HG03575 (cell line): ENCODE measurements around the gene RPL18.

Source experiments
- ATAC-seq: cut with Tn5 transposase; IDR thresholded peaks from one replicate; pipeline ENCODE4 v1.9.1; 2021; ENCODE audit not compliant: unreplicated experiment, insufficient number of reproducible peaks, low FRiP score; ENCODE audit errors: extremely low read depth

The RPL18 gene

DNA sequence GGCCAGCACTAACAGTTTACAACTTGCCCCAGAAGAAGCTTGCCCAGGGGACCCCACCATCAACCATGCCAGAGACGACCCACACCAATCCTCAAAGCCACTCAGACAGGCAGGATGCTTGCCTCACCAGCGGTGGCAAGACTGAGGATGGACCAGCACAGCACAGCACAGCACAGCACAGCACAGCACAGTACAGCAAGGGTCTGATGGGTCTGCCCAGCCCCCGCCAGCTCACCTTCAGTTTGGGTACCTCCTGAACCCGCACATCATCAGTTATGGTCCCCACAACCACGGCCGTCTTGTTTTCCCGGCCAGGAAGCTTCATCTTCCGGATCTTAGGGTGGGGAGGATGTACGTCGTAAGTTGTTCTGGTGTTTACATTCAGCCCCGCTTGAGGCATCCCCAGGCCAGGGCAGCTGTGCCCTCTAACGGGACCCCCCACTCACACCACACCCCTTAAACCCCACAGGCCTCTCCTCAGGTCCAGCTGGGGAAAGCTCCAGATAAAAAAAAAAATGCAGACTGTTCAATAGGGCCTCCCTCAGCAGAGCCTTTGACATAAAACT lies 2.4 kb downstream of the RPL18 start:
- ATAC-seq = no peak

DNA sequence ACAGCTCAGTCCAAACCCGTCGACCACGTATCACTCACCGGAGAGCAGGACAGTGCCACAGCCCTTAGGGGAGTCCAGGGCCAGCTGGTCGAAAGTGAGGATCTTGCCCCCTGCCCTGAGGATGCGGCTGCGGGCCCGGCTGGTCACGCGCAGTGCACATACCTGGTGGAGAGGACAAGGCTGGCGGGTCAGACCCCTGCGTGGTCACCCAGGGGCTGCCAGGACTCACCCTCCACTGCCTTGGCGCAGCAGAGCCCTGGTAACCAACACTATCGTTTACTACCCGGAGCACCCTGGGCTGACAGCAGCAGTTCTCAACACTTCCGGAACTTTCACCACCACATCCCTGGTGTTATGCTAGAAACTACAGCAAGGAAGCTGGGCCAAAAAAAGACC lies 2.9 kb downstream of the RPL18 start:
- ATAC-seq = no peak

DNA sequence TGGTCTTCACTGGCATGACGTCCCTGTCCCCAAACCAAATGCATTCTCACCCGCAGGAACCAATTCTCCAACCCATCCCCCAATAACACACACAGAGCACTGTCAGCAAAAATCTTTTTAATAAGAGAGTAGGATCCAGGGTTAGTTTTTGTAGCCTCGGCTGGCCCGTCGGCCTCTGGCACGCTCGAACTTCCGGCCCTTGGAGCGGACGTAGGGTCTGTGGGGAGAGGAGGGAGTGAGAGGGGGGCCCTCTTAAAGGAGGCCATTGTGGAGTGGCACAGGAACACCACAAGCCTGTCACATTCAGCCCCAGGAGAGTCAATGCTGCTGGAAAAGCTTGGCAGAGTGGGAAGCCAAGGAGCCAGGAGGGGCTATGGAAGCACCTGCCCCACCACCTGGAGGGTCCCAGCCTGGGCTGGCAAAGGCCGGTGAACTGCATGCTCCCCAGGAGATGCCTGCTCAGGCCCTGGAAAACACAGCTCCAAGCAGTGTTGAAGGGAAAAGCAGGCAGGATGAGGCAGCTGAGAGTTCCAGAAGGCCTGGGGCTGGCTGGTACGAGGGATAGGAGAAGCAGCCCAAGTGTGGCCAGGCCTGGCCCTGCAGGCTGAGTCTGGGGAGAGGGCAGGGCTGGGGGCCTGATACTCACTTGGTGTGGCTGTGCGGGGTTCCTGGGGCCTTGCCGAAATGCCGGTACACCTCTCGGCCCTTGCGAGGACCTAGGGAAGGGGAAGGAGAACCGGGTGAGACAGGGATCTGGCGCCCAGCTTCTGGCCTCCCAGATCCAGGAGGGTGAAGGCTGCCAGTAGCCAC lies 3.5 kb downstream of the RPL18 start:
- no peak for ATAC-seq

DNA sequence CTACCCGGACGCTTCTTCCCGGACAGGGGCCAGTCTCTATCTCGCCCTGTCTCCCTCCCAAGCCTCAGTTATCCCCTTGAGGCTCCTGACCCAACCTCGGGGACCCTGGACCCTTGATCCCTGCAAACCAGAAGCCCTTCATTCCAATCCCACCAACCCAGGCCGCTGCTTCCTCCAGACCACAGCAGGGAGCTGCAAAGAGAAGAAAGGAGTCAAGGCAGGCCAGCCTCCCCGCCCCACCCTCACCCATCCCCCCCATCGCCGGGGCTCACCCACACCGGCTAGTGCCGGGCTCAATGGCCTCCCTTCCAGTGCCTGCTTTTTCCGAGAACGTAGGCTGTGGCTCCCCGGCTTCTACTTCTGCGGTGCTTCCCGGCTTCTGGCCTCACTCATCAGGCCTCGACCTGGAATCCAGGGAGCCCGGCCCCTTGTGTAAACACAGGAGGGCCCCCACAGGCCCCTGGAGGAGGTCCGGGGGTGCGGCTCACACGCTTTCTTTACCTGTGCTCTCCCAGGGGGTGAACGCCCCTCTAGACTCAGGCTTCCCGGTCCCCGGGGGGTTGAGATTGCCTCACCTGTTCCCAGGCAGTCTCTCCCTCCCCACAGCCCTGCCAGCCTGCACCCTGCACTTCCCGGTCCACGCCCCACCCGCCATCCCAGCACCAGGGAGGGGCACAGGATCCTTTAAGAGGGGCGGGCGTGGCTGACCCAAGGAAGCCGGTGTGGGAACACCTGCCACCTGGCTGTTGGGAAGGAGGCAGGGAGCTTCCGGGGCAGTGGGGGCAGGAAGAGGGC lies 4.3 kb downstream of the RPL18 start, which contains the start of gene FAM83E:
Gene FAM83E (minus strand): TSS at position 641 of the 795 bp plus-strand sequence. CDS start 1,704 bp downstream, outside the sequence.
- no peak for ATAC-seq

DNA sequence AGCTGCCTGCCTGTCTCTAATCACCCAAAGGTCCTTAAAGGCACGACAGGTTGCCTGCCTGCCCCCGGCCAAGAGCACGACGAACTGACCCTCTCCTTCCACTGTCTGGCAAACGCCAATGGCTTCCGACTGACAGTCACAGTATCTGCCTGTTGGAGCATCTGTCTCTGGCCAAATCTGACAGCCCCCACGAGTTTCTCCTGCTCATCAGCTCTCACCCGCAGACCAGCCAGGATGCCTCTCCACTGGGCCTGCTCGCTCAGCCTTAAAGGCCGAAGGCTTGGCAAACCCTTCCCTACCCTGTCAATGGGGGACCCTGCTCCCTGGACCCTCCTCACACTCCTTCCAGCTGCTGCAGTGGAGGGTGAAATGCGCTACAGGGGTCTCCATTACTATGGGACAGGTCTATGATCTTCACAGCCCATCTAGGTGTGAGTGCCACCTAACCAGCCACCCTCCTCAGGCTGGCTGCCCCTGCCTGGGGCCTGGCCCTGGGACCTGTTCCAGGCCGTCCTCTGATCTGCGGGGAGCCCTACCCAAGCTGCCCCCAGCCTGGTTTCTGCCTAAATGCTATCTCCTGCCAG lies 5.0 kb downstream of the RPL18 start:
- no peak for ATAC-seq

DNA sequence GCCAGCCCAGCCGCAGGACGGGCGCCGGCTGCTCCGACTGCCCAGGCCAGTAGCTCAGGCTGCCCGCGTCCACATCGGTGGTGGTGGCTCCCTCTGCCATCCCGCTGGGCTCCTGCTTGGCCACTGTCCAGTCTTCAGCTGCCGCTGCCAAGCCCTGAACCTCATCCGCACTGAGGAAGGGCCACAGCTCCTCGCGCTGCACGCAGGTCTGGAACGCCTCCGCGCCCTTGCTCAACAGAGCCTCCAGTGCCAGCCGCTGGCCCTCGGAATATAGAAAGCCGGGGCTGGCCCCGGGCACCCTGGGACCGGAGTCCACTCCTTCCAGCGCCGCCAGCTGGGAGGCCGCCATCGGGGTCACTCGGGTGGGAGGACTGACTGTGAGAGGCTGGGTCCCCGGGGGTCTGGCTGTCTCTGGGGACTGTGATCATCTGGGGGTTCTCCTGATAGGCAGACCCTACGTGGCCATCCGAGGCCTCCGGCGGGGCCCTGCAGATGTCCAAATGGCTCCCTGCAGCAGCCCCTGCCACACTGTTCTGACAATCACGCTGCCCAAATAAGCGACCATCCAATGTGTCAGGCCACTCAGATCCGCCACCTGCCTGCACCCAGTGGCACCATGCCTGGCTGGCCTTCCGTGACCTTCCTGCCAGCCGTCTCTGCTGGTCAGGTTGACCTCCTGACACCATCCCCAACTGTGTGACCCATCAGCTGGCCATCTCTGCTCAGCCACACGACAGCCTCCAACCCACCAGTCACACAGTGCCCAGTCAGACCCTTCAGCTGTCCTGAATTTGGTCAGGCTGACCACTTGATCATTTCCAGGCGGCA lies 5.7 kb downstream of the RPL18 start:
- ATAC-seq = no peak

DNA sequence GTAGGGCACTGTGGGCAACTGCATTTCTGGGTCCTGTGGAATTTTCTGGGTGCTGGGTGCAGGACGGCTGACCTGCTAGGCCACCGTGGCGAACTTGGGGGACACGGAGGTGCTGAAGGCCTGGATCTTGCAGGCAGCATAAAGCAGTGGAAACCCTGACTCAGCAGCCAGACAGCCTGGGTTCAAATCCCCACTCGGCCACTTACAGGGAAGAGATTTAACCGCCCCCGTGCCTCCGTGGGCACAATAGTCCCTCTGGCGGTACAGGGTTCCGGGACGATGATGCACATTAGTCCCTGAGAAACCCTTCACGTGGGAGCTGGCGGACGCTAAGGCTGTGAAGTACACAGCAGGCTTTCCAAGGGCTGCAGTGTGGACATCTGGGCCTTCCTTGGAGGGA lies 7.1 kb downstream of the RPL18 start:
- ATAC-seq = no peak

DNA sequence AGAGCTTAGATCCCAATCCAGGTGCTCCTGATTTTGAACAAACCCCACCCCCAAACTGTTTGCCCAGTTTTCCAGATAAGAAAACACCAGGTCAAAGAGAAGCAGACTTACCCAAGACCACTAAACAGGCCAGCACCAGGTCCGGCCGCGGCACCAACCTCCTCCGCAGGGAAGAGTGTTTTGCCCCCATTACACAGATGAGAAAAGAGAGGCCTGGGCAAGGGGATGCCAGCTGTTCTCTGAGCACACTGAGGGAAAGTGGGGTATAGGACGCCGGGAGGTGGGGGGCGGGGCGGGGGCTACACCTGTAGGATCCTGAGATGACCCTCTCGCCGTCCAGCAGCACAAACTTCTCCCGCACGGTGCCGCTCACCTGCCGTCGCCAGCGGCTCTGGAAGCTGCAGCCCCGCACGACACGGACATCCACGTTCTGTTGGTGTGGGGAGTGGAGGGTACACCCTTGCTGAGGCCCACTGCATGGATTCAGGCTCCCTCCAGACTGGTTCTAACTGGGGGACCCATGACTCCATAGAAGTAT lies 9.3 kb downstream of the RPL18 start:
- ATAC-seq = no peak

DNA sequence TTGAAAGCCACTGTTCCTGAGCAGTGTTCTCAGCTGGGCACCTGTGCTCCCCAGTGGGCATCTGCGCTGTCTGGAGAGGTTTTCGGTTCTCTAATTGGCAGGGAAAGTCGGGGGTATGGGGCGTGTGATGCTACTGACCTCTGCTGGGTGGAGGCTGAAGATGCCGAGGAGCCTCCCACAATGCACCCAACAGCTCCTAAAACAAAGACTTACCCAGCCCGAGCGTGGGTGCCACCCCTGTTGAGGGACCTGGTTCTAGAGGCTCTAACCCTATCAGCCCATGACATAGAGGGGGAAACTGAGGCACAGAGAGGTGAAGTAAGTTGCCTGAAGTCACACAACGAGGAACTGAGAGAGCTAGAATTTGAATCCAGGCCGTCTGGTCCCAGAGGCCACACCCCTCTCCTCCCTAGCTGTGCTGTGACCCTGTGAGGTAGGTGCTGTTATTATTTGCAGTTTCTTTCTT lies 10.1 kb downstream of the RPL18 start:
- no peak for ATAC-seq

DNA sequence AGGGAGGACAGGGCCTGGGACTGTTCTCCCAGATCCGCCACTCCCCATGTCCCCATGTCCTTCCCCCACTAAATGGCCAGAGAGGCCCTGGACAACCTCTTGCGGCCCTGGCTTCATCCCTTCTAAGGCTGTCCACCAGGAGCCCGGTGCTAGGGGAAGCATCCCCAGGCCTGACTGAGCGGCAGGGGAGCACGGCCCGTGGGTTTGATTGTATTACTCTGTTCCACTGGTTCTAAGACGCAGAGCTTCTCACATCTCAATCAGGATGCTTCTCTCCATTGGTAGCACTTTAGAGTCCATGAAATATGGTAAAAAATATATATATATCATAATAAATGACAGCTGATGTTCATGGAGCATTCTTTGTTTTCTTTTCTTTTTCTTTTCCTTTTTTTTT lies 11.6 kb downstream of the RPL18 start:
- ATAC-seq = no peak

DNA sequence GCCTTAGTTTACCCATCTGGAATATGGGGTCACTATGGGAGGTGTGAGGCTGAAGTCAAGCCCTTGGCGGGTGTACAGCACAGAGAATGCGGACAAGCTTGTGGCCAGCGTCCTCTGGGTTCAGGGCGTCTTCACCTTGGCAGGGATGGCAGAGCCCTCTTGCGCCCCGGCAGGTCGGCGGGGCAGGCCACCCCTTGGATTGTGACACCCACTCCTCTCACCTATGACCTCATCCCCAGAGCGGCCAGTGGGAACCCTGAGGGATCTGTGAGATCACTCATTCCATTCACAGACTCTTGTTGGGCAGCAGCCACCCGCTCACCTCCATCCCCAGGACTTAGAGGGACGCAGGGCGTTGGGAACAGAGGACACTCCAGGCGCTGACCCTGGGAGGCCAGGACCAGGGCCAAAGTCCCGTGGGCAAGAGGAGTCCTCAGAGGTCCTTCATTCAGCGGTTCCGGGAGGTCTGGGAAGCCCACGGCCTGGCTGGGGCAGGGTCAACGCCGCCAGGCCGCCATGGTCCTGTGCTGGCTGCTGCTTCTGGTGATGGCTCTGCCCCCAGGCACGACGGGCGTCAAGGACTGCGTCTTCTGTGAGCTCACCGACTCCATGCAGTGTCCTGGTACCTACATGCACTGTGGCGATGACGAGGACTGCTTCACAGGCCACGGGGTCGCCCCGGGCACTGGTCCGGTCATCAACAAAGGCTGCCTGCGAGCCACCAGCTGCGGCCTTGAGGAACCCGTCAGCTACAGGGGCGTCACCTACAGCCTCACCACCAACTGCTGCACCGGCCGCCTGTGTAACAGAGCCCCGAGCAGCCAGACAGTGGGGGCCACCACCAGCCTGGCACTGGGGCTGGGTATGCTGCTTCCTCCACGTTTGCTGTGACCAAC lies 12.3 kb downstream of the RPL18 start, which contains the start of gene SPACA4:
Gene SPACA4 (plus strand): TSS at position 280 of the 896 bp plus-strand sequence. CDS start 237 bp downstream, at position 517.
- ATAC-seq = no peak

DNA sequence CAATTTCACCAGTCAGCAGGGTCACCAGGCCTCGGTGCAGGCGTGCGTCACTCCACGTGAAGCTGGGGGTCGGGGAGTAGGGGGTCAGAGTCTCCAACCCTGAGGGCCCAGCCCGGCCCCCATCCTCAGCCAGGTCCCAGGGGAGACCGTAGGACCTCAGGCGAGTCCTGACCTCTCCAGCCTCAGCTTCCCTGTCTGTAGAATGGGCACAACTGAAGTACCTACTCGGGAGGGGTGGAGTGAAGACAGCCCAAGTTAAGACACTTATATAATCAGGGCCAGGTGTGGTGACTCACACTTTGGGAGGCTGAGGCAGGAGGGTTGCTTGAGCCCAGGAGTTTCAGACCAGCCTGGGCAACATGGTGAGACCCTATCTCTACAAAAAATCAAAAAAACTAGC lies 15.1 kb downstream of the RPL18 start:
- ATAC-seq = no peak

DNA sequence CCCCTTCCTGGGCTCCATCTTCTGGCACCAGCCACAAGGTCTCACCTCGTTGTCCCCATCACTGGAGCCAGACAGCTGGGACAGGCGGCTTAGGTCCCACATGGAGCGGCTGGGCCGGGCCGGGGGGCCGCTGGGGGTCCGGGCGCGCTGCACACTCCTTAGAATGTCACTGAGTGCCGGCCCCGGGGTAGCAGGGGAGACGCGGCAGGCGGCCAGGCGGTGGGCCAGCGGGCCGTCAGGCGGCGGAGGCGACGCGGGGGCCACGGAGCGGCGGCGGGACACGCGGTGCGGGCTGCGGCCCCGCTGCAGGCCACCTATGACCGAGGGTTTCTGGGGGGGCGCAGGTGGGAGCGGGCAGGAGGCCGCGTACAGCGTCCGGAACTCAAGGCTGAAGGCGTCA lies 15.5 kb downstream of the RPL18 start:
- ATAC-seq = no peak

DNA sequence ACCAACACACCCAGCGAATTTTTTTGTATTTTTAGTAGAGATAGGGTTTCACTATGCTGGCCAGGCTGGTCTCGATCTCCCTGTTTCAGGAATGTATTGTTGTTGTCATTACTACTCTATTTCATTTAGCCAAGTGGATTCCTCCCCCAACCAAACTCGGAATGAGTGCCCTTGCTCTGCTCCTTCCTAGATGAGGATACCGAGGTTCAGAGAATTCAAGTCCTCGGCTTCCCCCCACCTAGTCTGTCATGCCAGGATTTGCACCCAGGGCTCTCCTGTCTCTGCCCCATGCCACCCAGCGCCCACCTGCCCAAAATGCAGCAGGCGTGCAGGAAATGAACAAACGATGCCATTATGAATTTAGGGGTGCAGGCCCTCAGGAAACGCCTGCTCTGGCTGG lies 16.0 kb downstream of the RPL18 start:
- ATAC-seq = no peak

DNA sequence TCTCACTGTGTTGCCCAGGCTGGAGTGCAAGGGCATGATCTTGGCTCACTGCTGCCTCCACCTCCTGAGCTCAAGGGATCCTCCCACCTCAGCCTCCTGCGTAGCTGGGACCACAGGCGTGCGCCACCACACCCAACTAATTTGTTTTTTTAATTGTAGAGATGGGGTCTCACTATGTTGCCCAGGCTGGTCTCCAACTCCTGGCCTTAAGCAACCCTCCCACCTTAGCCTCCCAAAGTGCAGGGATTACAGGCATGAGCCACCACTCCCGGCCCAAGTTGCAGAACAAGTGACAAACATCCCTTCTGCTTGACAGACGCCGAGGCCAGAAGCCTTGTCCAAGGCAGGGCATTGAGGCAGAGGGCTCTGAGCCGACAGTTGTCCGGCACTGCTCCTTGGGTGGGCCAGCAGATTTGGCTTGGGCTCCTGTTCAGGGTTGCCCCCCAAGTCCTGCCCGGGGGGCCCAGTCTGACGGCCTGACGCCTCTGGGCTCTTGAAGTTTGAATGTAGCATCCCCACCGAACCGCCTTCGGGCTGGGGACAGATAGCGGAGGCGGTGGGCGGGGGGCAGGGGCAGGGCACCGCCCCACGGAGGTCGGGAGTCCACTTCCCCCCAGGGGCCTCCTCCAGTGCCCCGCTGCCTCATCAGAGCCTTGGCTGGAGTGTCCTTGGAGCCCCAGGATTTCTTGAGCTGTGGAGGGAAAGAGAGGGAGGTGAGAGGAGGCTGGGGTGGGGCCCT lies 18.1 kb downstream of the RPL18 start:
- ATAC-seq = no peak

DNA sequence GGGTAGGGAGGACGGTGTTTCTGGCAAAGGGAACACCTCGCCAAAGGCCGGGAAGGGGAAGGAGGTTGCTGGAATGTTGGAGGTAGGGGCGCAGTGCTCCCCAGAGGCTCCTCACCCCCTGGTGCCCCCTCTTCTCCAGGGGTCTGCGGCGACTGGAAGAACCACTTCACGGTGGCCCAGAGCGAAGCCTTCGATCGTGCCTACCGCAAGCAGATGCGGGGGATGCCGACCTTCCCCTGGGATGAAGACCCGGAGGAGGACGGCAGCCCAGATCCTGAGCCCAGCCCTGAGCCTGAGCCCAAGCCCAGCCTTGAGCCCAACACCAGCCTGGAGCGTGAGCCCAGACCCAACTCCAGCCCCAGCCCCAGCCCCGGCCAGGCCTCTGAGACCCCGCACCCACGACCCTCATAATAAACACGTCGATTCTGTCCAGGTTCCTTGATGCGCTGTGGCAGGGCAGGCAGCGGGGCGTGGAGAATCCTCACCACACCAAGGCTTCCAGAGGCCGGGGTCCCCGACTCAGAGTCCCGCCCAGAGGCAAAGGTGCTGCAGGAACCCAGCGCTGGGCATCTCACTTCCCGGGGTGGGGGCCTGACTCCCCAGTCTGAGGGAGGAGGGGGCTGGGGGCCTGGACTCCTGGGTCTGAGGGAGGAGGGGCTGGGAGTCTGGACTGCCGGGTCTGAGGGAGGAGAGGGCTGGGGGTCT lies 19.8 kb downstream of the RPL18 start:
- ATAC-seq = no peak
